GM12874 (cell line): ENCODE results near the gene PIK3CB.

Experiments
- TF ChIP-seq, protein P1 (sequence below): IDR thresholded peaks from 2 replicates; pipeline ENCODE4 v1.5.1; 2011; ENCODE audit warnings: low read depth, mild to moderate bottlenecking, control low read depth, low read length, moderate library complexity; ENCODE audit not compliant: insufficient read depth

Gene PIK3CB

DNA sequence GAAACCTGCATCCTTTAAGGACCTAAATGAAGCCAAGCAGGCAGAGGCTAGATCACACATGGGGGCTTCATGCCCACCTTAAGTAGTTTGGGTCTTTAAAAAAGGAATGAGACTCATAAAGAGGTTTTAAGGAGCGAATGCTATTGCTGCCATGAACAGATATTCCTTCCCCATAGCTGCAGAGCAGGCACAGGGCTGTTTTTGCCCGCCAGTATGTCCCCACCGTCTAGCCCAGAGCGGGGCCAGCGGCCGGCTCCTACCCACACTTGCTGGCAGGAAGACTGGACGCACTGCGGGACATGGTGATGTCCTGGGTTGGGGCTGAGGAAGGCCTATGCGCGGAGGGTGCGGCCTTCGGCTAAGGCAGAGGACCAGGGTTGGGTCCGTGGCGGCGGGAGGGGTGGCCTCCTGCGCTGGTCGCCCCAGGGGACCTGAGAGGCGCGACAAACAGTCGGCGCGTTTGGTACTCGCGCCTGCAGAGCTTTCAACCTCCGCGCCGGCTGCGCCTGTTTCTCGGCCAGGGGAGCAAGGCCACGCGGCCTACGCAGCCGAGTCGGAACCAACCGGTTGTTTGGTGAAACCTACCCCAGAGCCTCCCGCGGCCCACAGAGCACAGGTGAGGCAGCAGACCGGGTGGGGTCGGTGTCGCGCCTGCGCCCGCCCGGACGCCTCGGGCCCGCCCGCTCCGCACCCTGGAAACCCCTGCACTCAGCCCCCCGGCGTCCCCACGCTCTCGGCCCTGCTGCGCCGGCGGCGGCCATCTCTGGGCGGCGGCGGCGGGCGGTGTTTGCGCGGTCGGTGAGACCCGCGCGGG is 226.2 kb downstream of the PIK3CB start, which contains the start of gene FAIM:
Gene FAIM, plus strand, starts transcription at position 450 of the 814 bp plus-strand sequence. CDS start 10,956 bp downstream, outside the sequence.
- TF ChIP-seq, protein P1, sequence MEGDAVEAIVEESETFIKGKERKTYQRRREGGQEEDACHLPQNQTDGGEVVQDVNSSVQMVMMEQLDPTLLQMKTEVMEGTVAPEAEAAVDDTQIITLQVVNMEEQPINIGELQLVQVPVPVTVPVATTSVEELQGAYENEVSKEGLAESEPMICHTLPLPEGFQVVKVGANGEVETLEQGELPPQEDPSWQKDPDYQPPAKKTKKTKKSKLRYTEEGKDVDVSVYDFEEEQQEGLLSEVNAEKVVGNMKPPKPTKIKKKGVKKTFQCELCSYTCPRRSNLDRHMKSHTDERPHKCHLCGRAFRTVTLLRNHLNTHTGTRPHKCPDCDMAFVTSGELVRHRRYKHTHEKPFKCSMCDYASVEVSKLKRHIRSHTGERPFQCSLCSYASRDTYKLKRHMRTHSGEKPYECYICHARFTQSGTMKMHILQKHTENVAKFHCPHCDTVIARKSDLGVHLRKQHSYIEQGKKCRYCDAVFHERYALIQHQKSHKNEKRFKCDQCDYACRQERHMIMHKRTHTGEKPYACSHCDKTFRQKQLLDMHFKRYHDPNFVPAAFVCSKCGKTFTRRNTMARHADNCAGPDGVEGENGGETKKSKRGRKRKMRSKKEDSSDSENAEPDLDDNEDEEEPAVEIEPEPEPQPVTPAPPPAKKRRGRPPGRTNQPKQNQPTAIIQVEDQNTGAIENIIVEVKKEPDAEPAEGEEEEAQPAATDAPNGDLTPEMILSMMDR, result no peak
